Measurements from ENCODE around the gene WWOX. TPM values are rescaled to one million over a fixed set of nuclear protein-coding genes. Genes with fewer than 3 reads are reported as not detected.
A peak's percentile ranks its signal among the peaks of the same experiment; 100 is the strongest.

Gene WWOX
- total and polyA plus RNA-seq, 2 experiments from 2014 or later, result 17.0 to 39.8 TPM

- Histone ChIP-seq H3K79me2 (no peaks in the 10 kb centered on the region), H3K4me2 (no peak overlapping the region), H3K4me3 (no peak overlapping the region), H3K36me3 (replicated peaks; ENCODE audit: insufficient read depth, low read depth) (no peaks in the 10 kb centered on the region), H3K27me3 (no peaks in the 10 kb centered on the region), H3K9me3 (ENCODE audit: low read depth) (no peaks in the 10 kb centered on the region), H2AFZ (no peak overlapping the region), H3K9me2 (replicated peaks; ENCODE audit: insufficient read depth) (no peaks in the 10 kb centered on the region), H3K27ac (no peak overlapping the region), H4K20me1 (ENCODE audit: insufficient read depth, poor library complexity, severe bottlenecking) (no peaks in the 10 kb centered on the region), H3K4me1 (ENCODE audit: insufficient read depth) (peaks cover 27% of the 10 kb centered on the region)
- TF ChIP-seq EZH2phosphoT487 (IDR thresholded peaks at IDR 0.05; ENCODE audit: low read depth, severe bottlenecking, unreplicated experiment) (no peak), EZH2 (IDR thresholded peaks at IDR 0.05; ENCODE audit: borderline replicate concordance) (no peak)
- TF ChIP-seq, protein P1, sequence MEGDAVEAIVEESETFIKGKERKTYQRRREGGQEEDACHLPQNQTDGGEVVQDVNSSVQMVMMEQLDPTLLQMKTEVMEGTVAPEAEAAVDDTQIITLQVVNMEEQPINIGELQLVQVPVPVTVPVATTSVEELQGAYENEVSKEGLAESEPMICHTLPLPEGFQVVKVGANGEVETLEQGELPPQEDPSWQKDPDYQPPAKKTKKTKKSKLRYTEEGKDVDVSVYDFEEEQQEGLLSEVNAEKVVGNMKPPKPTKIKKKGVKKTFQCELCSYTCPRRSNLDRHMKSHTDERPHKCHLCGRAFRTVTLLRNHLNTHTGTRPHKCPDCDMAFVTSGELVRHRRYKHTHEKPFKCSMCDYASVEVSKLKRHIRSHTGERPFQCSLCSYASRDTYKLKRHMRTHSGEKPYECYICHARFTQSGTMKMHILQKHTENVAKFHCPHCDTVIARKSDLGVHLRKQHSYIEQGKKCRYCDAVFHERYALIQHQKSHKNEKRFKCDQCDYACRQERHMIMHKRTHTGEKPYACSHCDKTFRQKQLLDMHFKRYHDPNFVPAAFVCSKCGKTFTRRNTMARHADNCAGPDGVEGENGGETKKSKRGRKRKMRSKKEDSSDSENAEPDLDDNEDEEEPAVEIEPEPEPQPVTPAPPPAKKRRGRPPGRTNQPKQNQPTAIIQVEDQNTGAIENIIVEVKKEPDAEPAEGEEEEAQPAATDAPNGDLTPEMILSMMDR (IDR thresholded peaks at IDR 0.05; ENCODE audit: poor library complexity), result no peak
- no peak for DNase-seq (ENCODE audit: low spot score)
- WGBS (ENCODE audit: low lambda C conversion rate, missing lambda C conversion rate), result 83% methylated on average over 2 of the region's 2 CpGs
These were observed 347.6 kb downstream of the WWOX start for GRCh38 chr16:78446992-78447563.

GRCh38 chr16:78448658-78449271 lies 349.3 kb downstream of the WWOX start:
- Histone ChIP-seq H3K27me3 (no peaks in the 10 kb centered on the region), H4K20me1 (ENCODE audit: insufficient read depth, poor library complexity, severe bottlenecking) (no peaks in the 10 kb centered on the region), H3K4me3 (no peak overlapping the region), H3K79me2 (no peaks in the 10 kb centered on the region), H3K9me2 (replicated peaks; ENCODE audit: insufficient read depth) (no peaks in the 10 kb centered on the region), H3K9me3 (ENCODE audit: low read depth) (no peaks in the 10 kb centered on the region), H3K4me1 (ENCODE audit: insufficient read depth) (peaks cover 20% of the 10 kb centered on the region), H3K36me3 (replicated peaks; ENCODE audit: insufficient read depth, low read depth) (no peaks in the 10 kb centered on the region), H3K4me2 (peak overlapping the region; percentile 39), H2AFZ (no peak overlapping the region), H3K27ac (peak overlapping the region; percentile 32)
- DNase-seq (ENCODE audit: low spot score), result no peak
- 56% methylated on average over 6 of the region's 6 CpGs for WGBS (ENCODE audit: low lambda C conversion rate, missing lambda C conversion rate)
- TF ChIP-seq EZH2phosphoT487 (IDR thresholded peaks at IDR 0.05; ENCODE audit: low read depth, severe bottlenecking, unreplicated experiment) (no peak), EZH2 (IDR thresholded peaks at IDR 0.05; ENCODE audit: borderline replicate concordance) (no peak)
- TF ChIP-seq, protein P1 (IDR thresholded peaks at IDR 0.05; ENCODE audit: poor library complexity), result no peak

DNA sequence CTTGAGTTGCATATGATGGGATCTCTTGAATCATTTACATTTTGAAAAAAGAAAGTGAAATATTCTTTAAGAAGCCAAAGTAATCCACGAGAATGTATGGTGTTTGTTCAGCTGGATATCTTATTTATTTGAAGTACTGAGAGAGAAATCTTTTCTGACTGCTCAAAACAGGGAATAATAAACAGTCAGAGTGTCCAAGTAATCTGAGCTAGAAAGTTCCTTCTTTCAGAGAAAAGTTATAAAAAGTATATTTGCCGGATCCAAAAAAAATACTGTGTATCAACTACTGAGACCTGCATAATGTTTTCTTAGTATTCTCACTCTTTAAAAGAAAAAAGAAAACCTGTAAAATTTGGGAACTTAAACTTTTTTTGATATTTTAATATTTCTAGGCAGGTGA lies 350.8 kb downstream of the WWOX start:
- WGBS (ENCODE audit: low lambda C conversion rate, missing lambda C conversion rate), result 66% methylated on average over 2 of the region's 2 CpGs
- Histone ChIP-seq H3K27me3 (no peaks in the 10 kb centered on the region), H2AFZ (no peak overlapping the region), H3K79me2 (no peaks in the 10 kb centered on the region), H3K9me2 (replicated peaks; ENCODE audit: insufficient read depth) (no peaks in the 10 kb centered on the region), H3K4me2 (no peak overlapping the region), H4K20me1 (ENCODE audit: insufficient read depth, poor library complexity, severe bottlenecking) (no peaks in the 10 kb centered on the region), H3K4me3 (no peak overlapping the region), H3K36me3 (replicated peaks; ENCODE audit: insufficient read depth, low read depth) (no peaks in the 10 kb centered on the region), H3K9me3 (ENCODE audit: low read depth) (no peaks in the 10 kb centered on the region), H3K27ac (no peak overlapping the region), H3K4me1 (ENCODE audit: insufficient read depth) (peaks cover 20% of the 10 kb centered on the region)
- TF ChIP-seq EZH2phosphoT487 (IDR thresholded peaks at IDR 0.05; ENCODE audit: low read depth, severe bottlenecking, unreplicated experiment), result no peak
- DNase-seq (ENCODE audit: low spot score), result no peak

- WGBS (ENCODE audit: low lambda C conversion rate, missing lambda C conversion rate), result 85% methylated on average over 5 of the region's 5 CpGs
These were observed 352.6 kb downstream of the WWOX start for GRCh38 chr16:78452025-78452555.

More at GRCh38 chr16:78452025-78452555, 352.6 kb downstream of the WWOX start:
- no peaks in the 10 kb centered on the region for H3K79me2 ChIP-seq
- no peaks in the 10 kb centered on the region for H3K36me3 ChIP-seq (replicated peaks; ENCODE audit: insufficient read depth, low read depth)
- no peak overlapping the region for H3K4me2 ChIP-seq
- H2AFZ ChIP-seq, result no peak overlapping the region
- peaks cover 15% of the 10 kb centered on the region for H3K4me1 ChIP-seq (ENCODE audit: insufficient read depth)
- H3K27me3 ChIP-seq, result no peaks in the 10 kb centered on the region
- no peak for TF ChIP-seq EZH2 (IDR thresholded peaks at IDR 0.05; ENCODE audit: borderline replicate concordance)
- TF ChIP-seq, protein P1 (IDR thresholded peaks at IDR 0.05; ENCODE audit: poor library complexity), result no peak
- TF ChIP-seq EZH2phosphoT487 (IDR thresholded peaks at IDR 0.05; ENCODE audit: low read depth, severe bottlenecking, unreplicated experiment), result no peak
- no peak for DNase-seq (ENCODE audit: low spot score)
- H3K4me3 ChIP-seq, result no peak overlapping the region
- no peak overlapping the region for H3K27ac ChIP-seq
- no peaks in the 10 kb centered on the region for H3K9me2 ChIP-seq (replicated peaks; ENCODE audit: insufficient read depth)
- no peaks in the 10 kb centered on the region for H3K9me3 ChIP-seq (ENCODE audit: low read depth)
- no peaks in the 10 kb centered on the region for H4K20me1 ChIP-seq (ENCODE audit: insufficient read depth, poor library complexity, severe bottlenecking)

All from hepatocyte (in vitro differentiated cells).